H1 (cell line): ENCODE results near the gene FREM2. TPM values are rescaled to one million over a fixed set of nuclear protein-coding genes. Genes with fewer than 3 reads are reported as not detected.

ENCODE experiments used
- CTCF ChIA-PET: fragments of 300-600 bp; sonication (Branson Sonifier 250); formaldehyde crosslinking; loops from one replicate; lab custom pipeline; 2021; ENCODE audit not compliant: partially characterized antibody; lab: Charles Lee
- POLR2A ChIA-PET: fragments of 300-600 bp; sonication (Branson Sonifier 250); formaldehyde crosslinking; loops from one replicate; lab custom pipeline; 2021; ENCODE audit warnings: inconsistent platforms; ENCODE audit not compliant: partially characterized antibody; lab: Charles Lee
- DNase-seq, 2 experiments: peaks; one replicate each; pipeline versions ENCODE4 v3.0.0 to v3.0.0-alpha.2; 2010 to 2022; ENCODE audit warnings: low spot score in 2 of 2, low read depth in 1 of 2, mixed read lengths in 1 of 2
- FAIRE-seq: peaks from 2 replicates; lab custom pipeline; 2011; peaks lifted over from hg19 to GRCh38; lab: Jason Lieb, UNC
- H2AFZ ChIP-seq: 2 replicates; pipeline ENCODE4 v1.8.1; 2012; ENCODE audit warnings: low read length, inconsistent platforms
- H2AK5ac ChIP-seq: 2 replicates; pipeline ENCODE4 v1.6.1; 2013; ENCODE audit warnings: low read depth, low read length
- H2BK120ac ChIP-seq: replicated peaks from 2 replicates; pipeline ENCODE3; 2013; ENCODE audit warnings: low read depth, low read length, inconsistent platforms
- H2BK12ac ChIP-seq: 2 replicates; pipeline ENCODE4 v1.6.1; 2013; ENCODE audit warnings: low read depth, low read length
- H2BK15ac ChIP-seq: 2 replicates; pipeline ENCODE4 v1.6.1; 2013; ENCODE audit warnings: low read length
- H2BK20ac ChIP-seq: 2 replicates; pipeline ENCODE4 v1.6.1; 2013; ENCODE audit warnings: low read length
- H2BK5ac ChIP-seq: 2 replicates; pipeline ENCODE4 v1.6.1; 2013; ENCODE audit warnings: low read depth, low read length
- H3K14ac ChIP-seq: 2 replicates; pipeline ENCODE4 v1.6.1; 2013; ENCODE audit warnings: inconsistent platforms; ENCODE audit not compliant: insufficient read length
- H3K18ac ChIP-seq: 2 replicates; pipeline ENCODE4 v1.6.1; 2013; ENCODE audit warnings: low read length; ENCODE audit errors: extremely low read depth
- H3K23ac ChIP-seq: 2 replicates; pipeline ENCODE4 v1.6.1; 2013; ENCODE audit warnings: inconsistent platforms; ENCODE audit not compliant: insufficient read length
- H3K23me2 ChIP-seq: 2 replicates; pipeline ENCODE4 v1.6.1; 2013; ENCODE audit warnings: low read depth, low read length
- H3K27ac ChIP-seq: 2 replicates; pipeline ENCODE4 v1.6.1; 2011; ENCODE audit warnings: low read depth, low read length, inconsistent platforms
- H3K27me3 ChIP-seq, 4 experiments: replicated peaks in 1 of 4; 1 replicate in 1 of 4; 2 replicates in 3 of 4; pipeline versions ENCODE4 v1.6.1 to v1.8.1; 2011 to 2013; ENCODE audit warnings: low read length in 3 of 4, mild to moderate bottlenecking in 3 of 4, inconsistent platforms in 2 of 4, mixed read lengths in 2 of 4, moderate library complexity in 1 of 4; ENCODE audit not compliant: control insufficient read depth in 3 of 4, insufficient read depth in 3 of 4; ENCODE audit errors: extremely low read depth in 1 of 4
- H3K36me3 ChIP-seq, 4 experiments: 2 replicates each; pipeline versions ENCODE4 v1.6.1 to v1.8.1; 2011 to 2013; ENCODE audit warnings: mild to moderate bottlenecking in 4 of 4, low read length in 3 of 4, moderate library complexity in 2 of 4, control low read depth in 1 of 4, inconsistent platforms in 1 of 4; ENCODE audit not compliant: insufficient read depth in 4 of 4, control insufficient read depth in 2 of 4
- H3K4ac ChIP-seq: replicated peaks from 2 replicates; pipeline ENCODE3; 2013; ENCODE audit warnings: low read length, low read depth, mixed read lengths, inconsistent platforms; ENCODE audit not compliant: insufficient read length
- H3K4me1 ChIP-seq, 4 experiments: replicated peaks in 1 of 4; 1 replicate in 1 of 4; 2 replicates in 3 of 4; pipeline versions ENCODE4 v1.6.1 to v1.8.1; 2011 to 2013; ENCODE audit warnings: low read length in 3 of 4, inconsistent platforms in 2 of 4, mixed read lengths in 1 of 4; ENCODE audit not compliant: insufficient read depth in 4 of 4, control insufficient read depth in 3 of 4
- H3K4me2 ChIP-seq, 2 experiments: 2 replicates each; pipeline versions ENCODE4 v1.6.1 to v1.8.1; 2011 to 2013; ENCODE audit warnings: low read depth in 2 of 2, low read length in 2 of 2, control low read depth in 1 of 2, inconsistent platforms in 1 of 2, mild to moderate bottlenecking in 1 of 2; ENCODE audit not compliant: insufficient read depth in 1 of 2
- H3K4me3 ChIP-seq, 4 experiments: fragments of 200-600, 300-600 bp in 1 of 4; sonication (generic), shearing (Covaris generic), sonication (Bioruptor Twin) in 1 of 4; 2 replicates each; pipeline versions ENCODE4 v1.5.1 to v1.8.1; 2011 to 2016; ENCODE audit warnings: low read length in 4 of 4, low read depth in 3 of 4, control low read depth in 2 of 4, inconsistent platforms in 2 of 4, mild to moderate bottlenecking in 2 of 4, mixed read lengths in 1 of 4, moderate library complexity in 1 of 4; ENCODE audit not compliant: insufficient read depth in 2 of 4; ENCODE audit errors: extremely low read depth in 1 of 4
- H3K56ac ChIP-seq: replicated peaks from 2 replicates; pipeline ENCODE3; 2013; ENCODE audit warnings: low read depth, mild to moderate bottlenecking, mixed read lengths, low read length, inconsistent platforms; ENCODE audit not compliant: insufficient read length
- H3K79me1 ChIP-seq: 2 replicates; pipeline ENCODE4 v1.6.1; 2013; ENCODE audit warnings: low read depth, low read length, control low read depth
- H3K79me2 ChIP-seq, 2 experiments: 2 replicates each; pipeline versions ENCODE4 v1.6.1 to v1.8.1; 2012 to 2013; ENCODE audit warnings: low read length in 2 of 2, mild to moderate bottlenecking in 2 of 2, inconsistent platforms in 1 of 2; ENCODE audit not compliant: insufficient read depth in 2 of 2, control insufficient read depth in 1 of 2
- H3K9ac ChIP-seq, 4 experiments: replicated peaks in 1 of 4; 1 replicate in 1 of 4; 2 replicates in 3 of 4; pipeline versions ENCODE4 v1.6.1 to v1.8.1; 2011 to 2013; ENCODE audit warnings: low read depth in 3 of 4, low read length in 3 of 4, control low read depth in 2 of 4, mild to moderate bottlenecking in 2 of 4, moderate library complexity in 2 of 4, inconsistent platforms in 1 of 4; ENCODE audit errors: extremely low read depth in 1 of 4
- H3K9me3 ChIP-seq, 2 experiments: 2 replicates each; pipeline versions ENCODE4 v1.6.1 to v1.8.1; 2012 to 2013; ENCODE audit warnings: mild to moderate bottlenecking in 2 of 2, moderate library complexity in 2 of 2, control low read depth in 1 of 2, inconsistent platforms in 1 of 2, low read depth in 1 of 2, low read length in 1 of 2, mixed read lengths in 1 of 2; ENCODE audit not compliant: insufficient read depth in 2 of 2
- H4K20me1 ChIP-seq, 2 experiments: replicated peaks in 1 of 2; 2 replicates each; pipeline versions ENCODE3 to v1.8.1; 2011 to 2013; ENCODE audit warnings: inconsistent platforms in 2 of 2, low read length in 2 of 2, mild to moderate bottlenecking in 1 of 2; ENCODE audit not compliant: insufficient read depth in 2 of 2, control insufficient read depth in 1 of 2
- H4K5ac ChIP-seq: 2 replicates; pipeline ENCODE4 v1.6.1; 2013; ENCODE audit warnings: low read length, low read depth, mixed read lengths, inconsistent platforms; ENCODE audit not compliant: insufficient read length
- H4K8ac ChIP-seq: 2 replicates; pipeline ENCODE4 v1.8.0; 2013; ENCODE audit warnings: mild to moderate bottlenecking, moderate library complexity, low read length, inconsistent platforms; ENCODE audit not compliant: insufficient read depth; ENCODE audit errors: extremely low read depth
- H4K91ac ChIP-seq: replicated peaks from 2 replicates; pipeline ENCODE3; 2013; ENCODE audit warnings: low read length, mixed read lengths, inconsistent platforms; ENCODE audit not compliant: insufficient read length
- RAD21 ChIP-seq, 2 experiments: IDR thresholded peaks in 1 of 2; conservative IDR thresholded peaks in 1 of 2; 2 replicates each; pipeline ENCODE4 v1.6.1; 2011; ENCODE audit warnings: low read depth in 2 of 2, low read length in 2 of 2, improper control_type of control experiment in 1 of 2, inconsistent platforms in 1 of 2, mild to moderate bottlenecking in 1 of 2, moderate library complexity in 1 of 2
- SRF ChIP-seq: IDR thresholded peaks from 2 replicates; pipeline ENCODE4 v1.6.1; 2011; ENCODE audit warnings: mild to moderate bottlenecking, low read depth, low read length, moderate library complexity
- WGBS, 2 experiments: shearing (Covaris generic) in 1 of 2; methylation state at CpG; one replicate each; pipeline versions ENCODE4 v1.1.6 to v1.1.7; 2013 to 2015; ENCODE audit warnings: low lambda C conversion rate in 2 of 2, mixed read lengths in 2 of 2, inconsistent platforms in 1 of 2, low coverage in 1 of 2, missing lambda C conversion rate in 1 of 2; ENCODE audit not compliant: insufficient replicate concordance in 2 of 2, insufficient coverage in 1 of 2, insufficient read length in 1 of 2; ENCODE audit errors: extremely low coverage in 1 of 2, missing lambda C conversion rate in 1 of 2; 5-methylcytosine and 5-hydroxymethylcytosine counted together
- polyA plus RNA-seq, 7 experiments: library from polyadenylated mRNA; depleted of rRNA in 3 of 7; stranded (reverse) in 5 of 7; unstranded in 2 of 7; fragments of >200 nt in 5 of 7; fragments of 200-250 nt in 2 of 7; gene quantifications; 1 replicate in 5 of 7; 2 replicates in 1 of 7; 4 replicates in 1 of 7; pipeline versions ENCODE4 v1.2.1 to v1.2.3, GENCODE V29; 2011 to 2013; ENCODE audit warnings: missing spikeins in 2 of 7, mixed read lengths in 2 of 7
- total RNA-seq: library from RNA; stranded (reverse); fragmentation: NEBNext Ultra II Directional; extraction: Animal tissue kit (Norgen Biotek cat#: 25700); gene quantifications from 2 replicates; pipeline ENCODE4 v1.2.1, GENCODE V29; 2021

The FREM2 gene
- total and polyA plus RNA-seq, 2 of the 8 experiments (the other 6 are each of a cell fraction or from before 2014, with no cell fraction given): 11.6 to 22.8 TPM

DNA sequence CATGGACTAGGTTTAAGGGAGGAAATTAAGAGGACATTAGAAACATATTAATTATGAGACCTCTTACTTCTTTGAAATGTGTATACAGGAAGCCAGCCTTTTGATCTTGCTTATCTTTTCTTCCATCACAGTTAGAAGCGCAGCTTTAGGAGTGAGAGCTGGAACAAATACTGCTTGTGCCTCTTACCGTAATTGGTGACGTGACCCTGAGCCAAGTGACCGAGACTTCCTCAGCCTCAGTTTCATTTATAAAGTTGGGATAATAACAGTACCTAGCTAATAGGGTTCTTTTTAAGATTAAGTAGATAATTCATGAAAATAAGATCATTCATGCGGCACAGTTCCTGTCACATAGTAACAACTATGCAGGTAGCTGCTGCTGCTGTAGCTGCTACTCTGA lies 18.5 kb downstream of the FREM2 start:
- DNase-seq (no peak), FAIRE-seq (no peak)
- no peak overlapping the region for H2AFZ ChIP-seq
- H3K4me3 ChIP-seq: no peak overlapping the region
- no peak overlapping the region for H3K18ac ChIP-seq
- H2BK120ac ChIP-seq: no peak overlapping the region
- no peak overlapping the region for H3K56ac ChIP-seq
- no peaks in the 10 kb centered on the region for H3K79me1 ChIP-seq
- no peaks in the 10 kb centered on the region for H4K20me1 ChIP-seq
- H3K4me2 ChIP-seq: no peak overlapping the region
- POLR2A ChIA-PET: interaction anchor here (1.2 kb wide), 1 partner anchor 18 kb away, joined by 3 read pairs; the partner anchor contains the start of gene FREM2
- no peak overlapping the region for H2BK15ac ChIP-seq
- H3K14ac ChIP-seq: no peak overlapping the region
- H3K23ac ChIP-seq: no peak overlapping the region
- H3K36me3 ChIP-seq: no peaks in the 10 kb centered on the region
- no peak overlapping the region for H4K8ac ChIP-seq
- no peaks in the 10 kb centered on the region for H3K23me2 ChIP-seq
- no peak overlapping the region for H2BK5ac ChIP-seq
- no peak overlapping the region for H3K27ac ChIP-seq
- no peaks in the 10 kb centered on the region for H3K27me3 ChIP-seq
- H4K5ac ChIP-seq: no peak overlapping the region
- H3K4me1 ChIP-seq: peaks cover 0 to 4% (median under 1%) of the 10 kb centered on the region in 4 experiments; a peak in 2 of 7 replicates
- H3K4ac ChIP-seq: no peak overlapping the region
- no peak overlapping the region for H3K9ac ChIP-seq
- H2BK12ac ChIP-seq: no peak overlapping the region
- TF ChIP-seq RAD21 (IDR thresholded peaks at IDR 0.05 in 1 of 2, conservative IDR thresholded peaks at IDR 0.05 in 1 of 2; ENCODE audit: low read depth in 2 of 2, low read length in 2 of 2): no peak
- no peak for TF ChIP-seq SRF
- TF ChIP-seq, all 59 proteins: peak for 0
- no peak overlapping the region for H4K91ac ChIP-seq
- CTCF ChIA-PET: interaction anchor here (1.6 to 2.1 kb wide), 2 partner anchors 11 to 19 kb away, joined by 5 to 6 read pairs; partner anchors contain the start of gene FREM2
- H2AK5ac ChIP-seq: no peak overlapping the region
- no peaks in the 10 kb centered on the region for H3K9me3 ChIP-seq
- WGBS, 2 experiments: 93% methylated on average over 5 of the region's 5 CpGs; no CpG with 5 or more reads in 1 of the 2 experiments
- H2BK20ac ChIP-seq: no peak overlapping the region
- H3K79me2 ChIP-seq: no peaks in the 10 kb centered on the region
